MM.1S (cell line): Measurements from ENCODE around the gene CCDC167.

Experiments used
- CTCF ChIP-seq: fragments of 300-600 bp; sonication (generic); IDR thresholded peaks from 2 replicates; pipeline ENCODE4 v1.5.1; 2016; ENCODE audit warnings: antibody characterized with exemption, low read length, mixed read lengths
- EZH2 ChIP-seq: fragments of 300-600 bp; sonication (generic); optimal IDR thresholded peaks from 2 replicates; pipeline ENCODE3; 2017; ENCODE audit warnings: low read depth, mild to moderate bottlenecking, antibody characterized with exemption, low read length, mixed read lengths
- EZH2phosphoT487 ChIP-seq: fragments of 300-600 bp; sonication (generic); IDR thresholded peaks from 2 replicates; pipeline ENCODE4 v1.6.1; 2018; ENCODE audit warnings: antibody characterized with exemption, low read length

- no peak for TF ChIP-seq CTCF
- TF ChIP-seq EZH2: no peak
- no peak for TF ChIP-seq EZH2phosphoT487
These were observed 19.8 kb upstream of the CCDC167 start for GRCh38 chr6:37519461-37519860.
